Measurements from ENCODE around the gene DMRTB1. TPM values are rescaled to one million over a fixed set of nuclear protein-coding genes. Genes with fewer than 3 reads are reported as not detected.

DMRTB1 gene
- total RNA-seq, 1 donor from 2014 or later: not detected

DNA sequence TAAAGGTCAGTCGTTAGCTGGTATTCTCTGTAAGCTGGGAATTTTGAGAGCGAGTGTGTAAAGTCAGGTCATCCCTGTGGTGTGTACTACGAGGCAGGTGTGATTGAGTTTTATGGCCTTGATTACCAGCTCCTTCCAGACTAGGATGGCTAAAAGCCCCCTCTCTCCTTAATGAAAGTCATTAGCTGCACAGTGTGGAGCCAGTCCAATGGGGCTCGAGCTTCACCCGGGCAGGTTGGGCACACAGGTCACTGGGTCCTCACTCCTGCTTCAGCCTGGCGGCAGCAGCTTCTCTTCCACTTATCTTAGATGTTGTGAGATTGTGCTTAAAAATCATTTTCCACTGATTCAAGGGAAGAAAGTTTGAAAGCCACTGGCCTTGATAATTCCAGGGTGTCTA is 3.0 kb downstream of the DMRTB1 start:
- no peak for DNase-seq (ENCODE audit: low spot score in 2 of 2)
- intact Hi-C loops (cut with DNase I): no loop called here

GRCh38 chr1:53462769-53463501 is 3.7 kb downstream of the DMRTB1 start:
- Histone ChIP-seq H3K27ac (no peak overlapping the region), H3K36me3 (no peaks in the 10 kb centered on the region), H3K9me3 (no peaks in the 10 kb centered on the region), H3K4me3 (no peak overlapping the region), H3K27me3 (no peaks in the 10 kb centered on the region), H3K4me1 (no peaks in the 10 kb centered on the region)
- intact Hi-C loops (cut with DNase I): no loop called here
- no peak for DNase-seq (ENCODE audit: low spot score in 2 of 2)
- no peak for TF ChIP-seq CTCF (IDR thresholded peaks at IDR 0.05)

More for the DNA sequence above, 3.0 kb downstream of the DMRTB1 start:
- no peak overlapping the region for H3K27ac ChIP-seq
- no peaks in the 10 kb centered on the region for H3K4me1 ChIP-seq
- no peak for TF ChIP-seq CTCF (IDR thresholded peaks at IDR 0.05)
- no peaks in the 10 kb centered on the region for H3K27me3 ChIP-seq
- H3K9me3 ChIP-seq: no peaks in the 10 kb centered on the region
- no peaks in the 10 kb centered on the region for H3K36me3 ChIP-seq
- H3K4me3 ChIP-seq: no peak overlapping the region

- no peak for TF ChIP-seq CTCF (IDR thresholded peaks at IDR 0.05)
- Histone ChIP-seq H3K36me3 (no peaks in the 10 kb centered on the region), H3K4me1 (no peaks in the 10 kb centered on the region), H3K27me3 (no peaks in the 10 kb centered on the region), H3K9me3 (no peaks in the 10 kb centered on the region), H3K27ac (no peak overlapping the region), H3K4me3 (no peak overlapping the region)
- intact Hi-C loops (cut with DNase I): no loop called here
- DNase-seq (ENCODE audit: low spot score in 2 of 2): no peak
Observed at GRCh38 chr1:53463961-53464899, 5.0 kb downstream of the DMRTB1 start.

DNA sequence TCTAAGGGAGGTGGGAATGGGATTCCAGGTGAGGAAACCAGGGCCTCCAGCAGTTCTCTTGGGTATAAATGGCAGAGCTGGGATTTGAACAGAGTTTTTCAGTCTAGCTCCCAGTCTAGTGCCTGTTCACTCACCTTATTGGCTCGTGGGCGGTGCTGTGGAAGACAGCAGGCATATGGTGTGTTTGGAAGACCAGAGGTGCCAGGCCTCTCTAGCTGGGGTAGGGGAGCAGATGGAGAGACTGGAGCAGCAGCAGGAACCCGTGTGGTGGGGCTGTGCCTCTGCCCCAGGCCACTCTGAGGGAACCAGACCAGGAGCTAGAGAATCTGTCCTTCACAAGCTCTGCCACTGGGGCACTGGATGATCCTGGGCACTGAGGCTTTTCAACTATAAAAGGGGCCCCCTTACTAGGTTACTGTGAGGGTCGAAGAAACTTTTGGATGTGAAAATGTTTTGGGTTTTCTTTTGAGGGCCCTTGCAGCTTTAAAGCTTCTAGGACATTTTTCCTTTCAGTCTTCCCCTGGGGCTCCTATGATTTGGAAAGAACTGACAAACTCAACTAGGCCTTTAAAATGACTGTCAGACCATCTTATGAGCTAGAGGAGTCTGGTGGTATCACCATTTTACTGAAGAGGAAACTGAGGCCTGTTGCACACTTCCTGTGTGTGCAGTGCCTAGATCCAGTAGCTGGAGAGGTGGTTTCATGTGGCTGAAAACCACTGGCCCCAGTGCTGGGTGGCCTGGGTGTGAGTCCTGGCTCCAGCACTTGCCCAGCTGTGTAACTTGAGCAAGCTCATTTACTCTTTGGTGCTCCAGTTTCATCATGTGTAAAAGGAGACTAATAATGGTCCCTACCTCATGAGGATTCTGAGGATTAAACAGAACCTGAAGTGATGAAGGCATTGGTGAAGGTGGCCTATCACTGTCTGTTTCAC is 6.1 kb downstream of the DMRTB1 start:
- intact Hi-C loops (cut with DNase I): no loop called here
- no peak for TF ChIP-seq CTCF (IDR thresholded peaks at IDR 0.05)
- Histone ChIP-seq H3K9me3 (no peaks in the 10 kb centered on the region), H3K27me3 (no peaks in the 10 kb centered on the region), H3K4me3 (no peak overlapping the region), H3K36me3 (no peaks in the 10 kb centered on the region), H3K27ac (no peak overlapping the region), H3K4me1 (no peaks in the 10 kb centered on the region)
- DNase-seq (ENCODE audit: low spot score in 2 of 2): no peak

DNA sequence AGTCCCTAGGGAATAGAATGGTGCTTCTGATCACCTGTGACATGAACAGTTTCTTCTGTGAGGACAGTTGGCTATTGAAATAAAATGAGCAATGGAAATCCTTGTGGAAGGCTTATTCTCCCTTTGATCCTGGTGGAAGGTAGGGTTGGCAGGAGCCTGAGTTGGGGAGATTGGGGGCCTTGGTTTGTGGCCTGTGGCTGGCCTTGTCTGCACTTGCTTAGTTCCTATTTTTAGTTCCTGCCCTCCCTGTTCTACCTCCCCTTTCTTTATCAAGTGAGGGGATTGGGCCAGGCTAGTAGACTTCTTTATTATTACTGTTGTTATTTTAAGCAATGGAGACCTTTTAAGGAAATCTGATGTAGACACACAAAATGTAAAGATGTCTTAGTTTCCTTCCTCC is 8.2 kb downstream of the DMRTB1 start:
- no peaks in the 10 kb centered on the region for H3K36me3 ChIP-seq
- no peak overlapping the region for H3K27ac ChIP-seq
- intact Hi-C loops (cut with DNase I): no loop called here
- TF ChIP-seq CTCF (IDR thresholded peaks at IDR 0.05): no peak
- H3K27me3 ChIP-seq: no peaks in the 10 kb centered on the region
- no peaks in the 10 kb centered on the region for H3K9me3 ChIP-seq
- no peak for DNase-seq (ENCODE audit: low spot score in 2 of 2)
- no peaks in the 10 kb centered on the region for H3K4me1 ChIP-seq
- no peak overlapping the region for H3K4me3 ChIP-seq

Data from ascending aorta (tissue), 2 donors.